ENCODE results near the gene DLG2. TPM values are rescaled to one million over a fixed set of nuclear protein-coding genes. Genes with fewer than 3 reads are reported as not detected.
"Not testable (repeated sequence)": the region's sequence is repeated elsewhere in the genome, so short reads cannot be mapped to it uniquely, and the experiment has no call there.

Gene DLG2
- total RNA-seq, 4 donors from 2014 or later, result 37.9 to 71.5 (median 44.9) TPM

GRCh38 chr11:85277693-85278092, 349.5 kb downstream of the DLG2 start:
- Histone ChIP-seq H3K4me1 (no peaks in the 10 kb centered on the region), H3K27ac (no peak overlapping the region), H3K4me3 (no peak overlapping the region), H3K27me3 (no peaks in the 10 kb centered on the region), H3K36me3 (no peaks in the 10 kb centered on the region), H3K9me3 (no peaks in the 10 kb centered on the region)
- DNase-seq (ENCODE audit: low spot score in 2 of 2), result no peak
- 49% methylated on average over 2 of the region's 2 CpGs for WGBS
- TF ChIP-seq POLR2AphosphoS5 (IDR thresholded peaks at IDR 0.05), result no peak
- TF ChIP-seq EP300 (IDR thresholded peaks at IDR 0.05), result no peak
- TF ChIP-seq CTCF (IDR thresholded peaks at IDR 0.05), result no peak
- TF ChIP-seq POLR2A (IDR thresholded peaks at IDR 0.05), result no peak

- no peaks in the 10 kb centered on the region for H3K36me3 ChIP-seq
- 91% methylated on average over 2 of the region's 2 CpGs for WGBS
- no peaks in the 10 kb centered on the region for H3K27me3 ChIP-seq
- TF ChIP-seq CTCF (IDR thresholded peaks at IDR 0.05) (no peak), EP300 (IDR thresholded peaks at IDR 0.05) (no peak), POLR2AphosphoS5 (IDR thresholded peaks at IDR 0.05) (no peak), POLR2A (IDR thresholded peaks at IDR 0.05) (no peak)
- H3K9me3 ChIP-seq, result no peaks in the 10 kb centered on the region
- no peak overlapping the region for H3K4me3 ChIP-seq
- no peak for DNase-seq (ENCODE audit: low spot score in 2 of 2)
- H3K27ac ChIP-seq, result no peak overlapping the region
- H3K4me1 ChIP-seq, result no peaks in the 10 kb centered on the region
Observed at GRCh38 chr11:85276332-85276731, 350.8 kb downstream of the DLG2 start.

GRCh38 chr11:85270315-85270714, 356.8 kb downstream of the DLG2 start:
- not testable (repeated sequence) for H3K4me3 ChIP-seq; H3K27me3 ChIP-seq; H3K4me1 ChIP-seq; H3K27ac ChIP-seq; DNase-seq (ENCODE audit: low spot score in 2 of 2); H3K36me3 ChIP-seq; H3K9me3 ChIP-seq
- 84% methylated on average over 2 of the region's 2 CpGs for WGBS

GRCh38 chr11:85269109-85269508, 358.0 kb downstream of the DLG2 start:
- TF ChIP-seq CTCF (IDR thresholded peaks at IDR 0.05) (no peak), POLR2AphosphoS5 (IDR thresholded peaks at IDR 0.05) (no peak), EP300 (IDR thresholded peaks at IDR 0.05) (no peak), POLR2A (IDR thresholded peaks at IDR 0.05) (no peak)
- H3K36me3 ChIP-seq, result no peaks in the 10 kb centered on the region
- H3K4me1 ChIP-seq, result no peaks in the 10 kb centered on the region
- H3K9me3 ChIP-seq, result no peaks in the 10 kb centered on the region
- H3K4me3 ChIP-seq, result no peak overlapping the region
- no peak overlapping the region for H3K27ac ChIP-seq
- no peak for DNase-seq (ENCODE audit: low spot score in 2 of 2)
- H3K27me3 ChIP-seq, result no peaks in the 10 kb centered on the region

GRCh38 chr11:85266646-85267045, 360.5 kb downstream of the DLG2 start:
- no peaks in the 10 kb centered on the region for H3K4me1 ChIP-seq
- TF ChIP-seq POLR2AphosphoS5 (IDR thresholded peaks at IDR 0.05) (no peak), CTCF (IDR thresholded peaks at IDR 0.05) (no peak), EP300 (IDR thresholded peaks at IDR 0.05) (no peak), POLR2A (IDR thresholded peaks at IDR 0.05) (no peak)
- no peaks in the 10 kb centered on the region for H3K9me3 ChIP-seq
- no peaks in the 10 kb centered on the region for H3K36me3 ChIP-seq
- WGBS, result 90% methylated on average over 1 of the region's 1 CpG
- H3K4me3 ChIP-seq, result no peak overlapping the region
- H3K27ac ChIP-seq, result no peak overlapping the region
- DNase-seq (ENCODE audit: low spot score in 2 of 2), result no peak
- no peaks in the 10 kb centered on the region for H3K27me3 ChIP-seq

GRCh38 chr11:85263328-85263727, 363.8 kb downstream of the DLG2 start:
- DNase-seq (ENCODE audit: low spot score in 2 of 2), result no peak
- H3K9me3 ChIP-seq, result no peaks in the 10 kb centered on the region
- H3K27ac ChIP-seq, result no peak overlapping the region
- no peak overlapping the region for H3K4me3 ChIP-seq
- WGBS, result 75% methylated on average over 3 of the region's 3 CpGs
- H3K36me3 ChIP-seq, result no peaks in the 10 kb centered on the region
- H3K4me1 ChIP-seq, result no peaks in the 10 kb centered on the region
- H3K27me3 ChIP-seq, result no peaks in the 10 kb centered on the region
- TF ChIP-seq EP300 (IDR thresholded peaks at IDR 0.05), result no peak
- no peak for TF ChIP-seq POLR2AphosphoS5 (IDR thresholded peaks at IDR 0.05)

Data from suprapubic skin (tissue), 4 donors.